ENCODE results near the gene PCDH9.

PCDH9 gene

DNA sequence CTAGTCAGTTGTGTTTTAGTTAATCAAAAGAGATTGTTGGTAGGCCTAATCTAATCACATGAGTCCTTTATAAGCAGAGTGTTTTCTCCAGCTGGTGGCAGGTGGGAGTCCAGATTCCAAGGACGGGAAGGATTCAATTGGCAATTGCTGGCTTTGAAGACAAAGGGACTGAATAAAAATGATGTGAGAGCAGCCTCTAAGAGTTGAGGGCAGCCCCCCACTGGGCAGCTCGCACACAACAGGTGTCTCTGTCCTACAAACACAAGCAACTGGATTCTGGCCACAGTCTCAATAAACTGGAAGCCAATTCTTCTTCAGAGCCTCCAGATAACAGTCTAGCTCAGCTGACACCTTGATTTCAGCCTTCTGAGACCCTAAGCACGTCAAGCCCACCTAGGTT lies 915.2 kb downstream of the PCDH9 start:
- no peak for DNase-seq (ENCODE audit: low read depth)
- TF ChIP-seq, protein P1, sequence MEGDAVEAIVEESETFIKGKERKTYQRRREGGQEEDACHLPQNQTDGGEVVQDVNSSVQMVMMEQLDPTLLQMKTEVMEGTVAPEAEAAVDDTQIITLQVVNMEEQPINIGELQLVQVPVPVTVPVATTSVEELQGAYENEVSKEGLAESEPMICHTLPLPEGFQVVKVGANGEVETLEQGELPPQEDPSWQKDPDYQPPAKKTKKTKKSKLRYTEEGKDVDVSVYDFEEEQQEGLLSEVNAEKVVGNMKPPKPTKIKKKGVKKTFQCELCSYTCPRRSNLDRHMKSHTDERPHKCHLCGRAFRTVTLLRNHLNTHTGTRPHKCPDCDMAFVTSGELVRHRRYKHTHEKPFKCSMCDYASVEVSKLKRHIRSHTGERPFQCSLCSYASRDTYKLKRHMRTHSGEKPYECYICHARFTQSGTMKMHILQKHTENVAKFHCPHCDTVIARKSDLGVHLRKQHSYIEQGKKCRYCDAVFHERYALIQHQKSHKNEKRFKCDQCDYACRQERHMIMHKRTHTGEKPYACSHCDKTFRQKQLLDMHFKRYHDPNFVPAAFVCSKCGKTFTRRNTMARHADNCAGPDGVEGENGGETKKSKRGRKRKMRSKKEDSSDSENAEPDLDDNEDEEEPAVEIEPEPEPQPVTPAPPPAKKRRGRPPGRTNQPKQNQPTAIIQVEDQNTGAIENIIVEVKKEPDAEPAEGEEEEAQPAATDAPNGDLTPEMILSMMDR (IDR thresholded peaks at IDR 0.05; ENCODE audit: insufficient read depth, low read depth, low read length, missing control alignments): no peak
- no peak overlapping the region for H3K4me3 ChIP-seq (ENCODE audit: low read length)

DNA sequence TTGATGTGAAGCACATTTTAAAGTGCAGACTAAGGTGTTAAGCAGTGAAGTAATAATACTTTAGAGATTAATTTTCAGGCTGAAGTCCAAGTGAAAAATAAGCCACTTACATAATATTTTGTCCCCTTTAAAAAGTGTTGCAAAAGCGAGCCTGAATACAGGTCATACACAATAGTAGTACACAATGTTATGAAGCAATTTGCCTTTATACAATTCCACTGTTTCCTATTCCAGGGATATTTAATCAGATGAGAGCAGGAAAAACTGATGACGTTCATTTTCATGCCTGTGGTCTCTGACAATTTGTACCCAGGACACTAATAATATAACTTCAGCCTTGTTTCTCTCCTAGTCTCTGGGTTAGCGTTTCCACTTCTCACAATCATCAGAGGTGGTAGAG lies 916.7 kb downstream of the PCDH9 start:
- TF ChIP-seq, protein P1 (IDR thresholded peaks at IDR 0.05; ENCODE audit: insufficient read depth, low read depth, low read length, missing control alignments): no peak
- no peak for DNase-seq (ENCODE audit: low read depth)
- H3K4me3 ChIP-seq (ENCODE audit: low read length): no peak overlapping the region

DNA sequence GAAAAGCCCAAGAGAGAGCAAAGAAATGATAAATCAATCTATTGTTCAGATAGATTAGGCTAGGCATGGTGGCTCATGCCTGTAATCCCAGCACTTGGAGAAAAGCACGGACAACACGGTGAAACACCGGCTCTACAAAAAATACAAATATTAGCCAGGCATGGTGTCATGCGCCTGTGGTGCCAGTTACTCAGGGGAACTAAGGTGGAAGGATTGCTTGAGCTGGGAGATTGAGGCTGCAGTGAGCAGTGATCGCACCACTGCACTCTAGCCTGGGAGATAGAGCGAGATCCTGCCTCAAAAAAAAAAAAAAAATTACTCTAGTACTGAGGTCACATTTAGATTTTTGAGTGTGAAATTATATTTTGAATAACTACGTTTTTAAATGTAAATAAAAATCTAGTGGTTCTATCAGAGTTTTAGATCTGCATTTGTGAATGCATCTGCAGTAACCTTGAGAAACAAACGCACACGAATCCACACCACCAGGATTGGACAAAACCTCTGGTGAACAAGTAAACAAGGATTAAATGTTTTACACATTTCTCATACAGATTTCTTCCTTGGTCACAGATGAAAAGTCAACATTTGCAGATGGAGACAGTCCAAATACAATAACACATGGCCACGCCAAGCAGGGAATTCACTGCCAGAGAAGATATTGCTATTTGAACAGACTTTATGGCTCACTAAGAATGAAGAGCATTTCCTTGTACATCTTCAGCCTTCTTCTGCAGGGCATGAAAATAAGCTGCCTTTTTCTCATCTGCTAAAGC lies 917.6 kb downstream of the PCDH9 start:
- peak; percentile 7 for DNase-seq (ENCODE audit: low read depth)
- TF ChIP-seq, protein P1 (IDR thresholded peaks at IDR 0.05; ENCODE audit: insufficient read depth, low read depth, low read length, missing control alignments): no peak
- H3K4me3 ChIP-seq (ENCODE audit: low read length): no peak overlapping the region

DNA sequence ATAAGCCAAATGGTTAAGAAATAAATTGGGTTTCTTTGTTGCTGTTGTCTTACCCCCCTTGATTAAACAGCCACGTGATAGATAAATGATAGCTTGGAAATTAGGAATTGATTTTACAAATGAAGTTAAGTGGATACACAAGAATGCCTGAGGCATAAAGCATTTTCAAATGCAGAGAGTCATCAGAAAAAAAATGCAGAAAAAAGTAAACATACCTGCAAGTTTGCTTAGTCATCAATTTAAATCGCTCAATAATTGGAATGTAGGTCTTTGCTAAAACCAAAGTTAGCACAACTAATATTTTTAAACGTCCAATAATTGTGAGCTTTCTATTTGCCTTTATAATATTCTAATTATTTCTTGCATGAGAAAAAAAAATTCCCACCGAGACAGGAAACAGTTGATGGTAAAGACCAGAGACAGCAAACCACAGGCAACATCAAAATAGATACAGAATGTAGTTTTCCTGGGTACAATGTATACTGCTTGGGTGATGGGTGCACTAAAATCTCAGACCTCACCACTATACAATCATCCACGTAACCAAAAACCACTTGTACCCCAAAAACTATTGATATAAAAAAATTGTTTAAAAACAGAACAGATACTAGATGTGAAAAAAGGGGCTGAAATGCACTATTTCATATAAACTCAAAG lies 924.0 kb downstream of the PCDH9 start:
- no peak overlapping the region for H3K4me3 ChIP-seq (ENCODE audit: low read length)
- peak; percentile 3 for DNase-seq (ENCODE audit: low read depth)
- TF ChIP-seq, protein P1 (IDR thresholded peaks at IDR 0.05; ENCODE audit: insufficient read depth, low read depth, low read length, missing control alignments): no peak

DNA sequence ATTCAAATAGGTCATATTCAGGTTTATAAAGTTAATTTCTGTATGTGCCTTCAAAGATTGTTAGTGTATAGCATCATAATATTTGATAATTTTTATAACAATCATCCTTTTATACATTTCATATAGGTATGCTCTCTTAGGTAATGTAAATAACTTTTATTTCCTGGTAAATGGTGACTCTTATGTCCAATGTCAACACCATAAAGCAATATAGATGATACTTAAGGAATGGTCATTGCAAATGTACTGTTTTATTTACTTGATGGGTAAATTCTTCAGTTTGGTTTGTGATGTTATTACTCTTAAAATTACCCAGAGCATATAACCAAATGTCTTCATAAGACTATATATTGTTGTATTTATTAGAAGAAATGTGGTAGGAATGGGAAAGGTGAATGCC lies 928.7 kb downstream of the PCDH9 start:
- DNase-seq (ENCODE audit: low read depth): no peak
- TF ChIP-seq, protein P1 (IDR thresholded peaks at IDR 0.05; ENCODE audit: insufficient read depth, low read depth, low read length, missing control alignments): no peak

DNA sequence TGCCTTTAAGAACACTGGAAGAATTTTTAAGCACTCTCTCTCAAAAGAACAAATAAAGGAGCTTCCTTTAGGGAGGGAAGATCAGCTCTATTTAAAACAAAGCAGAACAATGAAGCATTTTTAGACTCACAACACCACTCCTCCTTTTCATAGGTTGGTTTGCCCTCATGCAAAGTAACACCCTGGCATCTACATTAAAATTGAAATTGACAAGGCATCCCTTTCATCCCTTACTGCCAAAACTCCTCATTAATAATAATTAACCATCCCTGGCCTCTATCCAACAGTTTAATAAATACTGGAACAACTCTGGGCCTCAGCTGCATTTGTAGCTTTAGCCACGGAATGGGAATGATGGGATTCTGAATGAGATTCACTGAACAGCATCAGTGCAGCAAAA lies 929.1 kb downstream of the PCDH9 start:
- DNase-seq (ENCODE audit: low read depth): no peak
- no peak overlapping the region for H3K4me3 ChIP-seq (ENCODE audit: low read length)
- TF ChIP-seq, protein P1 (IDR thresholded peaks at IDR 0.05; ENCODE audit: insufficient read depth, low read depth, low read length, missing control alignments): no peak

More for the DNA sequence above, 928.7 kb downstream of the PCDH9 start:
- no peak overlapping the region for H3K4me3 ChIP-seq (ENCODE audit: low read length)

Measured in epithelial cell of esophagus (primary cell).